NT2/D1 (cell line): ENCODE measurements around the gene LGALS7B.

Source experiments
- SUZ12 ChIP-seq: IDR thresholded peaks from 2 replicates; pipeline ENCODE4 v1.6.1; 2011; ENCODE audit not compliant: insufficient read length, insufficient read depth; ENCODE audit errors: extremely low read depth
- YY1 ChIP-seq: IDR thresholded peaks from 2 replicates; pipeline ENCODE4 v1.6.1; 2011; ENCODE audit not compliant: insufficient read length, insufficient read depth

- TF ChIP-seq SUZ12 (no peak), YY1 (no peak)
Observed at GRCh38 chr19:38819231-38819920, 30.4 kb downstream of the LGALS7B start.
